Heart right ventricle (tissue), 16 donors: ENCODE data around the gene CEP104. TPM values are rescaled to one million over a fixed set of nuclear protein-coding genes. Genes with fewer than 3 reads are reported as not detected.

ENCODE experiments used
- ATAC-seq, 8 donors: fragments of 200-7000 bp; cut with Tn5 transposase; one replicate each; pipeline ENCODE4 v1.9.1; 2020; ENCODE audit warnings: mild to moderate bottlenecking in 8 of 8, moderate library complexity in 8 of 8, moderate number of reproducible peaks in 1 of 8
- DNase-seq, 2 donors: peaks; one replicate each; pipeline ENCODE4 v3.0.0-alpha.2; 2020
- H3K27ac ChIP-seq, 10 donors: fragments of 200-600 bp; sonication (generic) in 2 of 10; one replicate each; pipeline versions ENCODE4 v1.5.0 to v1.8.0; 2020 to 2022; ENCODE audit warnings: mild to moderate bottlenecking in 3 of 10
- H3K27me3 ChIP-seq, 7 donors: fragments of 200-600 bp; one replicate each; pipeline ENCODE4 v1.8.0; 2021 to 2022; ENCODE audit warnings: mild to moderate bottlenecking in 2 of 7
- H3K36me3 ChIP-seq, 9 donors: fragments of 200-600 bp; sonication (generic) in 1 of 9; one replicate each; pipeline versions ENCODE4 v1.5.0 to v1.8.0; 2020 to 2022; ENCODE audit warnings: mild to moderate bottlenecking in 2 of 9
- H3K4me1 ChIP-seq, 9 donors: fragments of 200-600 bp; sonication (generic) in 1 of 9; one replicate each; pipeline versions ENCODE4 v1.5.0 to v1.8.0; 2020 to 2022; ENCODE audit warnings: mild to moderate bottlenecking in 4 of 9
- H3K4me3 ChIP-seq, 10 donors: fragments of 200-600 bp; sonication (generic) in 2 of 10; one replicate each; pipeline versions ENCODE4 v1.5.0 to v1.8.0; 2020 to 2022; ENCODE audit warnings: mild to moderate bottlenecking in 7 of 10, moderate library complexity in 2 of 10
- H3K9me3 ChIP-seq, 11 donors: fragments of 200-600 bp in 10 of 11; sonication (generic) in 2 of 11; one replicate each; pipeline versions ENCODE4 v1.5.0 to v1.8.0; 2013 to 2022; ENCODE audit warnings: mild to moderate bottlenecking in 2 of 11, control low read depth in 1 of 11, moderate library complexity in 1 of 11
- WGBS, 2 donors: extraction: QIAGEN DNeasy Blood & Tissue Kit; methylation state at CpG; one replicate each; pipeline ENCODE4 v1.1.7; 2013; ENCODE audit warnings: inconsistent platforms in 1 of 2; 5-methylcytosine and 5-hydroxymethylcytosine counted together
- intact Hi-C, 10 donors: fragments of 100-400 bp; cut with DNase I; formaldehyde crosslinking; loops; one replicate each; pipeline versions ENCODE4 v1.11.1 to v1.14.2; 2022
- polyA plus RNA-seq, 2 donors: library from polyadenylated mRNA; stranded (reverse); fragments of 200-250 nt; gene quantifications; one replicate each; pipeline ENCODE4 v1.2.3, GENCODE V29; 2013
- total RNA-seq, 10 donors: library from RNA; stranded (reverse); fragmentation: NEBNext Ultra II Directional in 3 of 10; extraction: Animal tissue kit (Norgen Biotek cat#: 25700) in 3 of 10; gene quantifications; one replicate each; pipeline versions ENCODE4 v1.2.1 to v1.2.4, GENCODE V29; 2021 to 2023
- TF ChIP-seq, protein P1 (sequence below), 9 donors: fragments of 200-600 bp; sonication (generic) in 2 of 9; IDR thresholded peaks; one replicate each; pipeline versions ENCODE4 v1.5.0 to v1.8.0; 2021 to 2022; ENCODE audit warnings: antibody characterized with exemption in 9 of 9, mild to moderate bottlenecking in 5 of 9, moderate library complexity in 1 of 9
- donor health status: Arrhythmogenic right ventricular cardiomyopathy.
- donor health status: ischemic (EF 13 %, LVEDD 7.1; RV severe dilation, severe dysfunction).
- donor health status: healthy with polysubstance abuse.
- donor health status: DM: no; HTN: yes; CAD: no.
- donor health status: DM: no; HTN: no; CAD: no.
- donor health status: ischemic (EF 25% LVEDD 6.9; RV normal size, moderate dysfunction).
- donor health status: ischemic (EF 25% LVEDD 5.7; RV mildly dilated, moderate dysfunction).
- donor health status: healthy.
- donor health status: DM: yes; HTN: yes; CAD: no.
- donor health status: Ischemic cardiomyopathy.
- donor health status: ischemic (EF 35%, LVEDD 5.7; RV mildly dilated, moderate dysfunction).
- donor health status: nonischemic (EF 11% LVEDD 7.7; RV severe dilation, severe dysfunction).
- donor health status: DM: yes; HTN: yes; CAD: no.
- donor health status: PGD.
- donor health status: ischemic (EF 29% LVEDD 5.4; RV normal size, mild dysfunction).
- donor health status: nonischemic (EF 23%, LVEDD 6.1; RV moderate dilation, normal function).

Gene CEP104
- total and polyA plus RNA-seq, 12 donors = 4.9 to 42.9 (median 27.2) TPM

DNA sequence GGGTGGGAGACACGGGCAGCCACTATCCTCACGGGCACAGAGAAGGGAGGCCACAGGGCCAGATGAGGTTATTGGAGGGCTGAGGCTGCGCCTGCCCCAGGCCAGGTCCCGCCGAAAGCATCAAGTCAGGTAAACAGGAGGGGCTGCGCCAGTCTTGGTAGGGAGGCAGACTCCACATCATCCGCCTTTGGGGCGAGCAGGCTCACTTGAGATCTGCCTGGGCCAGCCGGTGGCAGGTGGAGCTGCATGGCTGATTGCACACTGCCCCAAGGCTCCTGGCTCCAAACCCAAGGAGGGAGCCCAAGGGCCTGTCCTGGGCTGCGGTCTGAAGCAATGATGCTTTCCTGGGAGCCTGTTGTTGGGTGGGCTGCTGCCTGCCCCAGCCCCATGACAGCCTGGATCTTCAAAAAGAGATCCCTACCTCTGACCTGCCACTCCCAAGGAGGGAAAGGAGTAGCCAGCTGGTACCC, 79.9 kb downstream of the CEP104 start:
- 84 to 85% methylated on average over 10 of the region's 10 CpGs for WGBS, 2 donors
- Histone ChIP-seq H3K4me3 (no peak overlapping the region), H3K4me1 (peaks cover 15 to 48% (median 29%) of the 10 kb centered on the region in 9 donors), H3K27ac (no peak overlapping the region), H3K27me3 (peaks cover 0 to 8% (median 0%) of the 10 kb centered on the region in 7 donors), H3K36me3 (peaks cover 0 to 47% (median 32%) of the 10 kb centered on the region in 9 donors), H3K9me3 (no peaks in the 10 kb centered on the region)
- ATAC-seq (no peak), DNase-seq (peak in 1 of 2 donors; percentile 9)
- intact Hi-C loops = no loop called here
- TF ChIP-seq, protein P1, sequence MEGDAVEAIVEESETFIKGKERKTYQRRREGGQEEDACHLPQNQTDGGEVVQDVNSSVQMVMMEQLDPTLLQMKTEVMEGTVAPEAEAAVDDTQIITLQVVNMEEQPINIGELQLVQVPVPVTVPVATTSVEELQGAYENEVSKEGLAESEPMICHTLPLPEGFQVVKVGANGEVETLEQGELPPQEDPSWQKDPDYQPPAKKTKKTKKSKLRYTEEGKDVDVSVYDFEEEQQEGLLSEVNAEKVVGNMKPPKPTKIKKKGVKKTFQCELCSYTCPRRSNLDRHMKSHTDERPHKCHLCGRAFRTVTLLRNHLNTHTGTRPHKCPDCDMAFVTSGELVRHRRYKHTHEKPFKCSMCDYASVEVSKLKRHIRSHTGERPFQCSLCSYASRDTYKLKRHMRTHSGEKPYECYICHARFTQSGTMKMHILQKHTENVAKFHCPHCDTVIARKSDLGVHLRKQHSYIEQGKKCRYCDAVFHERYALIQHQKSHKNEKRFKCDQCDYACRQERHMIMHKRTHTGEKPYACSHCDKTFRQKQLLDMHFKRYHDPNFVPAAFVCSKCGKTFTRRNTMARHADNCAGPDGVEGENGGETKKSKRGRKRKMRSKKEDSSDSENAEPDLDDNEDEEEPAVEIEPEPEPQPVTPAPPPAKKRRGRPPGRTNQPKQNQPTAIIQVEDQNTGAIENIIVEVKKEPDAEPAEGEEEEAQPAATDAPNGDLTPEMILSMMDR (IDR thresholded peaks at IDR 0.05) = no peak

DNA sequence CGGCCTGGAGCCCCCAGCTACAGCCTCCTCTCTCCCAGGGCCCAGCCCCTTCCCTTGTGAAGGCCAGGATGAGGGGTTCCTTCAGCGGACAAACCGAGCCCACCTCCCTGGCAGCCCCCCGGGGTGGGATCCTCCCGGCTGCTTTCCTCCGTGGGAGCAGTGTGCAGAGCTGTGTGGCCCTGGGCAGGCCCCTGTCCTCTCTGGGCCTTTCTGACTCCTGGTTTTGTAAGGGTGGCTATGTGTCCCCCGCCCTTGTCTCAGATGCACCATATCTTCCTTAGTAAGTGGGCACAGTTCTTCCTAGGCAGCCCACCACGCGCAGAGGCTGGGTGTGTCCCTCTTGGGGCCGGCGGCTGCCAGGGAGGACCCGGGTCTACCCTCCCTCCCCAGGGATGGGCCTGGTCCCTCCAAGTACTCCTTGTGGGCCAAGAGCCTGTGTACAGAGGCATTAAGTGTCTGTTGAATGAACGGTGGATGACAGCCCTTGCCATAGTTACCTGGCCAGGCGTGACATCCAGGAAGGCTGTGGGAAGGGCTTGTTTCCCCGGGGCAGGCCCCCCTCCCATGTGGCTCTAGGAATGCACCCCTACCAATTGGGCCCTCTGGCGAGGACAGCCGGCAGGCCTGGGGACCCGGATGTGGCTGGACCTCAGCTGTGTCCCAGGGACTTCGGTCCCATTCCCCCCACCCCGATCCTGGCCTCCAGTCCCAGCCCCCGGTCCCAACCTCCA, 80.6 kb downstream of the CEP104 start:
- H3K27me3 ChIP-seq = peaks cover 0 to 15% (median 0%) of the 10 kb centered on the region in 7 donors
- WGBS, 2 donors = 81 to 85% methylated on average over 21 of the region's 21 CpGs

DNA sequence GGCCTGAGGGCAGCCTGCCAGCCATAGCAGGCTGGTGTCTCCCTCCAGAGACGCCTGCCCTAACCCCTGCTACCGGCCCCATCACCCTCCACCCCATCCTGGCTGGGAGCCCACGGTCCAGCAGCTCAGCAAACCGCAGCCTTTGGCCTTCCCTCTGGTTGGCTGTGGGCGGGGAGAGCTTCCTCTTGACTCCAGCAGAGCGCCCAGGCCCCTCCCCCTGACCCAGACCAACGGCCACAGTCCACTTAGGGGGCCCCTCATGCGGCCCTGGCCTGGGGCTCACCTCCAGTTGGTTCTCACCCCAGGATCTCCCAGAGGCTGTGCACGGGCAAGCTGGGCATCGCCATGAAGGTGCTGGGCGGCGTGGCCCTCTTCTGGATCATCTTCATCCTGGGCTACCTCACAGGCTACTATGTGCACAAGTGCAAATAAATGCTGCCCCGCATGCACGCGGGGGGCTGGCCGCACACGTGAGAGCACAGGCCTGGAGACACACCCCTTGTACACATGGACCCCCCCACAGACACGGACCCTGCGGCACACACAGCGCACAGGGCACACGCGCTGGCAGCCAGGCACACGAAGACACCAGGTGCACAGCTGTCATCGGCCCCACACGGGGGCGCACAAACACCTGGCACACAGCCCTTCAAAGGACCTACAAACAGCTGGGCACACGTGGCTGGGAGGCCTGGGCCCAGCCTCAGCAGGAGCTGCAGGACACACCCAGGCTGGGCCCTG, 81.4 kb downstream of the CEP104 start:
- peak overlapping the region in 1 of 10 donors; percentile 19 for H3K27ac ChIP-seq
- WGBS, 2 donors = 36 to 40% methylated on average over 27 of the region's 27 CpGs
- H3K4me1 ChIP-seq = peaks cover 22 to 63% (median 40%) of the 10 kb centered on the region in 9 donors
- H3K4me3 ChIP-seq = no peak overlapping the region
- H3K36me3 ChIP-seq = peaks cover 0 to 32% (median 19%) of the 10 kb centered on the region in 9 donors
- peak; percentile 46 to 54 for DNase-seq
- intact Hi-C loops = no loop called here
- no peaks in the 10 kb centered on the region for H3K9me3 ChIP-seq
- peaks cover 0 to 22% (median 0%) of the 10 kb centered on the region in 7 donors for H3K27me3 ChIP-seq
- TF ChIP-seq, protein P1 (IDR thresholded peaks at IDR 0.05) = peak in 1 of 9 donors; percentile 31
- peak in 4 of 8 donors; percentile 3 to 25 (median 8) for ATAC-seq

More for the DNA sequence above, 80.6 kb downstream of the CEP104 start:
- Histone ChIP-seq H3K9me3 (no peaks in the 10 kb centered on the region), H3K4me1 (peaks cover 22 to 56% (median 36%) of the 10 kb centered on the region in 9 donors), H3K36me3 (peaks cover 0 to 39% (median 25%) of the 10 kb centered on the region in 9 donors), H3K27ac (no peak overlapping the region), H3K4me3 (no peak overlapping the region)
- intact Hi-C loops = no loop called here
- DNase-seq (peak in 1 of 2 donors; percentile 12), ATAC-seq (no peak)
- TF ChIP-seq, protein P1 (IDR thresholded peaks at IDR 0.05) = no peak

DNA sequence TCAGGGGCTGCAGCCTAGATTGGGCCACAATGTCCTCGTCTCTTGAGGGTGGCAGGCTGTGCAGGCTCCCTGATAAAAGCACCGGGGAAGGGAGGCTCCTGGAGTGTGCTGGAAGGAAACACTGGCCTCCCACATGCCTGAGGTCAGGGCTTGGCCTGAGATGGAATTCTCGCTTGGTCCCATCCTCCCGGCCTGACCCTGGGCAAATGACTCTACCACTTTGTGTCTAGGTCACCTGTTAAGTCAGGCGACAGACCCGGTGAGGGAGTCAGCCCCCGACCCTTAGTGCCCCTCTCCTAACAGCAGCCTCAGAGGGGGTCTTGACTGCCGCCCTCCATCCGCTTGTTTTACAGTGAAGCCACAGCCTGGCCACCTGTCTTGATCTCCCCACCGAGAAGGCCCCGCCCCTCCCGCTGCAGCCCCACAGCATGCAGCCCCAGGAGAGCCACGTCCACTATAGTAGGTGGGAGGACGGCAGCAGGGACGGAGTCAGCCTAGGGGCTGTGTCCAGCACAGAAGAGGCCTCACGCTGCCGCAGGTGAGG, 82.0 kb downstream of the CEP104 start:
- ATAC-seq = peak in 3 of 8 donors; percentile 1 to 15 (median 1)
- TF ChIP-seq, protein P1 (IDR thresholded peaks at IDR 0.05) = no peak

More for the DNA sequence above, 82.0 kb downstream of the CEP104 start:
- Histone ChIP-seq H3K4me3 (no peak overlapping the region), H3K9me3 (no peaks in the 10 kb centered on the region), H3K27ac (peak overlapping the region in 1 of 10 donors; percentile 19), H3K4me1 (peaks cover 22 to 63% (median 40%) of the 10 kb centered on the region in 9 donors), H3K36me3 (peaks cover 0 to 26% (median 12%) of the 10 kb centered on the region in 9 donors), H3K27me3 (peaks cover 0 to 23% (median 4%) of the 10 kb centered on the region in 7 donors)
- WGBS, 2 donors = 38% methylated on average over 17 of the region's 17 CpGs
- intact Hi-C loops = no loop called here
- DNase-seq = no peak
